ENCODE data around the gene AUH. TPM values are rescaled to one million over a fixed set of nuclear protein-coding genes. Genes with fewer than 3 reads are reported as not detected.
A peak's percentile ranks its signal among the peaks of the same experiment; 100 is the strongest.

The AUH gene
- total RNA-seq, 1 experiment from 2014 or later = 21.7 TPM

DNA sequence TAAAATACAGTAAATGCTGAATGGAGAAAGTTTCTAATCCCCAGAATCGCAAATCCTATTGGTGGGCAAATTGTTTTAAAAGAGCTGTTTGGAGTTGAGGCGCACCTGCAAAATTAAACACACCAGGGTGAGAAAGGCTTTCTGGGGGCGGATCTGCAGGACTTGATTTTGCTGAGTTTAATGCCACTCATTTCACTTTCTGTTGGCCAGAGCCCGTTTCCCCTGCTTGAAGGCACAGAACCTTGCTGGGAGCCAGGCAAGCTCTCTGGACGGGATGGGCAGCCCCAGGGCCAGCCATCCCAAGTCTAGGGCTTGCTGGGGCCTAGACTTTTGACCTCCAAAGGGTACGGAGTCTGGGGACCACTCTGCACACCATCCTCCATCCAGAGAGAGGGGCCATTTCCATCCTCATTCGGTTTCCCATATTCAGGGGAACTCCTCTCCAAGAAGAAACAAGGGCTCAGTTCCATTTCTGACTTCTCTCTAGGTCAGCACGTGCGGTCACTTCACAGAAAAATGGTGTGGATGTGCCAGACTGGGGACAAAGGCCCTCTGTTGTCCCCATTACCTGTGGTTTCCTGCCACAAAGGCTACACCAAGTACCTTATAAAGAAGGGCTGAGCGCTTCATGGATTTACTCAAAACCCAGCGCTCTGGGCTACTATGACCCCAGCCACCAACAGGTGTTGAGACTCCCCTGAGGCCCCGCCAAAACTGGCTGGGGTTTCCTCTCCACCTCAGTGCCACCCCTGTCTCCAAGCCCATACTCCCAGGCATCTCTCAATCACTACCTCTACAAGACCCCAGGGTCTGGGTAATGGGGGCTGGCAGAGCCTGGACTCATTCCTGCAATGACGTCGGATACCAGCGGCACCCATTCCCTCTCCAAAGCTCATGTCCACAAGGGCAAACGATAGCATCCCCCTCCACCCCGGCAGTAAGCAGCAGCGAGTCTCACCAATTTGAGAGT is 170.0 kb downstream of the AUH start:
- H3K23me2 ChIP-seq (ENCODE audit: insufficient read length, low read depth, low read length, poor library complexity, severe bottlenecking) = no peaks in the 10 kb centered on the region
- no peak overlapping the region for H3K56ac ChIP-seq (ENCODE audit: insufficient read length, low read depth, low read length)
- H3K27ac ChIP-seq (ENCODE audit: insufficient read length, low read depth, low read length) = no peak overlapping the region
- H3K9ac ChIP-seq (ENCODE audit: extremely low read depth, insufficient read length, low read length) = no peak overlapping the region
- no peak overlapping the region for H3T11ph ChIP-seq (ENCODE audit: low read length)
- no peaks in the 10 kb centered on the region for H3K9me3 ChIP-seq (ENCODE audit: control insufficient read depth, low read depth, low read length)
- no peaks in the 10 kb centered on the region for H3K79me1 ChIP-seq (ENCODE audit: insufficient read depth, low read depth, low read length, poor library complexity, severe bottlenecking)
- no peak overlapping the region for H4K5ac ChIP-seq (ENCODE audit: insufficient read length, low read depth, low read length)
- Mint-ChIP-seq H3K27me3 (ENCODE audit: low read depth) (peaks cover 50% of the 10 kb centered on the region), H3K9me3 (peaks cover 9 to 19% of the 10 kb centered on the region in 2 experiments; a peak in 3 of 5 replicates), H3K4me3 (0 out of 5 replicates have a peak overlapping the region, but pooled peaks of 1 of the 2 experiments have one; percentile 14), H3K27ac (no peak overlapping the region), H3K36me3 (ENCODE audit: insufficient read depth in 1 of 3, low read depth in 3 of 3) (peaks cover 0 to 10% (median 0%) of the 10 kb centered on the region in 3 experiments; a peak in 3 of 7 replicates), H3K4me1 (peaks cover 9 to 16% of the 10 kb centered on the region in 2 experiments)
- H2BK120ac ChIP-seq (ENCODE audit: low read depth, low read length, poor library complexity, severe bottlenecking) = no peak overlapping the region
- TF ChIP-seq, protein P1, sequence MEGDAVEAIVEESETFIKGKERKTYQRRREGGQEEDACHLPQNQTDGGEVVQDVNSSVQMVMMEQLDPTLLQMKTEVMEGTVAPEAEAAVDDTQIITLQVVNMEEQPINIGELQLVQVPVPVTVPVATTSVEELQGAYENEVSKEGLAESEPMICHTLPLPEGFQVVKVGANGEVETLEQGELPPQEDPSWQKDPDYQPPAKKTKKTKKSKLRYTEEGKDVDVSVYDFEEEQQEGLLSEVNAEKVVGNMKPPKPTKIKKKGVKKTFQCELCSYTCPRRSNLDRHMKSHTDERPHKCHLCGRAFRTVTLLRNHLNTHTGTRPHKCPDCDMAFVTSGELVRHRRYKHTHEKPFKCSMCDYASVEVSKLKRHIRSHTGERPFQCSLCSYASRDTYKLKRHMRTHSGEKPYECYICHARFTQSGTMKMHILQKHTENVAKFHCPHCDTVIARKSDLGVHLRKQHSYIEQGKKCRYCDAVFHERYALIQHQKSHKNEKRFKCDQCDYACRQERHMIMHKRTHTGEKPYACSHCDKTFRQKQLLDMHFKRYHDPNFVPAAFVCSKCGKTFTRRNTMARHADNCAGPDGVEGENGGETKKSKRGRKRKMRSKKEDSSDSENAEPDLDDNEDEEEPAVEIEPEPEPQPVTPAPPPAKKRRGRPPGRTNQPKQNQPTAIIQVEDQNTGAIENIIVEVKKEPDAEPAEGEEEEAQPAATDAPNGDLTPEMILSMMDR (conservative IDR thresholded peaks at IDR 0.05) = no peak
- H3K4me1 ChIP-seq (ENCODE audit: insufficient read depth, low read length) = no peaks in the 10 kb centered on the region
- H3K79me2 ChIP-seq (ENCODE audit: insufficient read depth, low read length) = no peaks in the 10 kb centered on the region
- no CpG with 5 or more reads among the region's 18 CpGs for WGBS (ENCODE audit: extremely low coverage, insufficient read length, low lambda C conversion rate)
- no peak overlapping the region for H2AFZ ChIP-seq (ENCODE audit: low read length)
- H4K20me1 ChIP-seq (ENCODE audit: control insufficient read depth, insufficient read depth, insufficient read length) = no peaks in the 10 kb centered on the region
- H3K4me2 ChIP-seq (ENCODE audit: insufficient read depth, insufficient read length, low read length) = no peak overlapping the region
- H3K18ac ChIP-seq (ENCODE audit: insufficient read length, low read depth, low read length) = no peak overlapping the region
- H3K14ac ChIP-seq (ENCODE audit: insufficient read depth, low read length) = no peak overlapping the region
- H2AK5ac ChIP-seq (ENCODE audit: insufficient read length, low read length) = no peak overlapping the region
- H2BK15ac ChIP-seq (ENCODE audit: low read depth, low read length) = no peak overlapping the region
- no peak overlapping the region for H4K8ac ChIP-seq (replicated peaks; ENCODE audit: insufficient read length, low read depth, low read length)
- DNase-seq = no peak
- H3K4ac ChIP-seq (ENCODE audit: low read depth, low read length) = no peak overlapping the region
- no peak overlapping the region for H2BK5ac ChIP-seq (ENCODE audit: insufficient read length, low read length)
- no peak overlapping the region for H2BK12ac ChIP-seq (ENCODE audit: insufficient read length, low read depth, low read length)
- H3K23ac ChIP-seq (ENCODE audit: insufficient read length, low read depth, low read length) = no peak overlapping the region
- H4K91ac ChIP-seq (ENCODE audit: insufficient read length, low read depth, low read length) = no peak overlapping the region
- peaks cover 4% of the 10 kb centered on the region; the same call in 1 of the 2 replicates for H3K27me3 ChIP-seq (ENCODE audit: insufficient read depth, low read length)
- H2BK20ac ChIP-seq (ENCODE audit: low read depth, low read length, poor library complexity, severe bottlenecking) = no peak overlapping the region
